WI38 (cell line): Measurements from ENCODE around the gene KTN1.

Source experiments
- H3K4me3 ChIP-seq: 2 replicates; pipeline ENCODE4 v1.5.1; 2011; ENCODE audit warnings: low read depth, mild to moderate bottlenecking, control low read depth, low read length
- CTCF ChIP-seq: IDR thresholded peaks from 2 replicates; pipeline ENCODE4 v1.5.1; 2012; ENCODE audit warnings: low read depth, mild to moderate bottlenecking, control low read depth, low read length

The KTN1 gene

GRCh38 chr14:55733599-55733998, 153.6 kb downstream of the KTN1 start:
- no peak overlapping the region for H3K4me3 ChIP-seq
- no peak for TF ChIP-seq CTCF
